Measurements from ENCODE around the gene OR6S1. TPM values are rescaled to one million over a fixed set of nuclear protein-coding genes. Genes with fewer than 3 reads are reported as not detected.

The OR6S1 gene
- total RNA-seq, 1 experiment from 2014 or later, result not detected

DNA sequence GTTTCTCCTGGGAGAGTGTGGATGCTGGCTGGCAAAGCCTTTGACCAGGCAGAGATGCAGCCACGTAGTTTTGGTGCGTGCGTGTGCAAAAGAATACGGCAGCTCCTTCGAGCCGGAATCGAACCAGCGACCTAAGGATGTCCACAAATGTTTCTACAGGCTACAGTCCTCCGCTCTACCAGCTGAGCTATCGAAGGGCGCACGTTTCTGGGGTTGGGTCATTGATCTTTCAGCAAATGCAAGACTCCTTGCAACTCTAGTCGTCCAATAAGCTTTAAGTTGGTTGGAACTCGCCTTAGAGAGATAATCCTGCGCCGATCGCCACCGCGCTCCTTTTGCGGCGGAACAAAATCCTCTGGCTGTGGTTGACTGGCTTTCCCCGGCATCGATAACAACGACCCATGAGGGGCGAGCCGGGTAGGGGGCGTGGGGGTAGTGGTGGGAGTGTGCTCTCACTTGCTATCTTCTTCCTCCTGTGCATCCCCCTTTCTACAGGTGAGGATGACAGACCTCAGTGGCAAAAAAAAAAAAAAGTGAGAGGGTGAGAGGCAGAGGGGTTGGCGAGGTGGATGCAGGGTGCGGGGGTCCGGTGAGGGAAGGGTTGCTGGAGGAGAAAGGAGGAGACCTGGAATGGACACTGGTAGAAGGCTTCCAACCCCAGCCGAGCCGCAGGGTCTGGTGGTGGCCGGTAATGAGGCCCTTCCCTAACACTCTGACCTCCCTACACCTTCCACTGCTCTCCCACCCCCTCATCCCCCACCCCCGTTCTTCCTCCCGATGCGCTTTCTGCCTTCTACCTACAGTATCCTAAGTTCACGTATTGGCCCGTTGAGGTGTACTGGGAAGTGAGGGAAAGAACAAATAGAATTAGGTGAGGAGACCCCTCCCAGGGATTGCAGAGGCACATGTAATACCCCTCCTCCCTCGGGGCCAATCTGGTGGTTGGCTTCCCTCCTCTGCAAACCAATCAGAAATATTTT is 11.8 kb upstream of the OR6S1 start:
- peak overlapping the region; percentile 94 for H3K4me3 Mint-ChIP-seq
- peak overlapping the region; percentile 50; the same call in 1 of the 2 replicates for H3K27ac Mint-ChIP-seq
- ATAC-seq, result peak; percentile 52
- POLR2A ChIA-PET, result interaction anchor here (1.0 to 1.1 kb wide), 2 partner anchors 28 to 220 kb away, joined by 3 to 5 read pairs; no protein-coding TSS in a partner anchor
- DNase-seq (ENCODE audit: low spot score), result peak; percentile 91
- peaks cover 33% of the 10 kb centered on the region for H3K4me1 Mint-ChIP-seq
- no peaks in the 10 kb centered on the region for H3K36me3 Mint-ChIP-seq
- H3K9me3 Mint-ChIP-seq, result no peaks in the 10 kb centered on the region
- CTCF ChIA-PET, result interaction anchor here (0.6 to 2.4 kb wide), 15 partner anchors 10 to 317 kb away, joined by 3 to 11 read pairs (median 3); partner anchors contain the start of gene RNASE4
- peaks cover 38% of the 10 kb centered on the region for H3K27me3 Mint-ChIP-seq (ENCODE audit: low read depth)
- TF ChIP-seq ZNF219 (CRISPR knock-in tag; IDR thresholded peaks at IDR 0.05; ENCODE audit: borderline replicate concordance) (no peak), CREB1 (CRISPR knock-in tag; IDR thresholded peaks at IDR 0.05) (no peak), CBFB (CRISPR knock-in tag; IDR thresholded peaks at IDR 0.05; ENCODE audit: low read depth) (no peak), HMGA2 (CRISPR knock-in tag; IDR thresholded peaks at IDR 0.05) (no peak), PRRX2 (CRISPR knock-in tag; IDR thresholded peaks at IDR 0.05) (no peak), TP53 (CRISPR knock-in tag; IDR thresholded peaks at IDR 0.05) (no peak), KAT7 (CRISPR knock-in tag; IDR thresholded peaks at IDR 0.05; ENCODE audit: borderline replicate concordance) (no peak), ESRRA (CRISPR knock-in tag; IDR thresholded peaks at IDR 0.05; ENCODE audit: borderline replicate concordance) (no peak), TEAD4 (CRISPR knock-in tag; IDR thresholded peaks at IDR 0.05) (no peak), CREM (CRISPR knock-in tag; IDR thresholded peaks at IDR 0.05) (0 out of 2 replicates have a peak, but pooled peaks have one; percentile 35), OVOL2 (CRISPR knock-in tag; IDR thresholded peaks at IDR 0.05; ENCODE audit: borderline replicate concordance) (no peak), NR1H2 (CRISPR knock-in tag; IDR thresholded peaks at IDR 0.05) (no peak), MXD4 (CRISPR knock-in tag; IDR thresholded peaks at IDR 0.05; ENCODE audit: borderline replicate concordance) (no peak), ATF1 (CRISPR knock-in tag; IDR thresholded peaks at IDR 0.05) (no peak), NFATC4 (CRISPR knock-in tag; IDR thresholded peaks at IDR 0.05) (no peak), ZNF671 (CRISPR knock-in tag; IDR thresholded peaks at IDR 0.05) (no peak), FOXK1 (CRISPR knock-in tag; IDR thresholded peaks at IDR 0.05) (peak; percentile 71; the same call in 1 of the 2 replicates), GTF2I (CRISPR knock-in tag; conservative IDR thresholded peaks at IDR 0.05) (no peak)
- TF ChIP-seq, protein P1, sequence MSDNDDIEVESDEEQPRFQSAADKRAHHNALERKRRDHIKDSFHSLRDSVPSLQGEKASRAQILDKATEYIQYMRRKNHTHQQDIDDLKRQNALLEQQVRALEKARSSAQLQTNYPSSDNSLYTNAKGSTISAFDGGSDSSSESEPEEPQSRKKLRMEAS (CRISPR knock-in tag; IDR thresholded peaks at IDR 0.05), result peak; percentile 41; the same call in 1 of the 2 replicates
- TF ChIP-seq, protein P2, sequence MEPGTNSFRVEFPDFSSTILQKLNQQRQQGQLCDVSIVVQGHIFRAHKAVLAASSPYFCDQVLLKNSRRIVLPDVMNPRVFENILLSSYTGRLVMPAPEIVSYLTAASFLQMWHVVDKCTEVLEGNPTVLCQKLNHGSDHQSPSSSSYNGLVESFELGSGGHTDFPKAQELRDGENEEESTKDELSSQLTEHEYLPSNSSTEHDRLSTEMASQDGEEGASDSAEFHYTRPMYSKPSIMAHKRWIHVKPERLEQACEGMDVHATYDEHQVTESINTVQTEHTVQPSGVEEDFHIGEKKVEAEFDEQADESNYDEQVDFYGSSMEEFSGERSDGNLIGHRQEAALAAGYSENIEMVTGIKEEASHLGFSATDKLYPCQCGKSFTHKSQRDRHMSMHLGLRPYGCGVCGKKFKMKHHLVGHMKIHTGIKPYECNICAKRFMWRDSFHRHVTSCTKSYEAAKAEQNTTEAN (CRISPR knock-in tag; IDR thresholded peaks at IDR 0.05), result 0 out of 2 replicates have a peak, but pooled peaks have one; percentile 70
- TF ChIP-seq, protein P3, sequence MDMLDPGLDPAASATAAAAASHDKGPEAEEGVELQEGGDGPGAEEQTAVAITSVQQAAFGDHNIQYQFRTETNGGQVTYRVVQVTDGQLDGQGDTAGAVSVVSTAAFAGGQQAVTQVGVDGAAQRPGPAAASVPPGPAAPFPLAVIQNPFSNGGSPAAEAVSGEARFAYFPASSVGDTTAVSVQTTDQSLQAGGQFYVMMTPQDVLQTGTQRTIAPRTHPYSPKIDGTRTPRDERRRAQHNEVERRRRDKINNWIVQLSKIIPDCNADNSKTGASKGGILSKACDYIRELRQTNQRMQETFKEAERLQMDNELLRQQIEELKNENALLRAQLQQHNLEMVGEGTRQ (CRISPR knock-in tag; IDR thresholded peaks at IDR 0.05), result no peak
- TF ChIP-seq, protein P4, sequence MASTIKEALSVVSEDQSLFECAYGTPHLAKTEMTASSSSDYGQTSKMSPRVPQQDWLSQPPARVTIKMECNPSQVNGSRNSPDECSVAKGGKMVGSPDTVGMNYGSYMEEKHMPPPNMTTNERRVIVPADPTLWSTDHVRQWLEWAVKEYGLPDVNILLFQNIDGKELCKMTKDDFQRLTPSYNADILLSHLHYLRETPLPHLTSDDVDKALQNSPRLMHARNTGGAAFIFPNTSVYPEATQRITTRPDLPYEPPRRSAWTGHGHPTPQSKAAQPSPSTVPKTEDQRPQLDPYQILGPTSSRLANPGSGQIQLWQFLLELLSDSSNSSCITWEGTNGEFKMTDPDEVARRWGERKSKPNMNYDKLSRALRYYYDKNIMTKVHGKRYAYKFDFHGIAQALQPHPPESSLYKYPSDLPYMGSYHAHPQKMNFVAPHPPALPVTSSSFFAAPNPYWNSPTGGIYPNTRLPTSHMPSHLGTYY (CRISPR knock-in tag; IDR thresholded peaks at IDR 0.05), result no peak
- TF ChIP-seq, protein P5, sequence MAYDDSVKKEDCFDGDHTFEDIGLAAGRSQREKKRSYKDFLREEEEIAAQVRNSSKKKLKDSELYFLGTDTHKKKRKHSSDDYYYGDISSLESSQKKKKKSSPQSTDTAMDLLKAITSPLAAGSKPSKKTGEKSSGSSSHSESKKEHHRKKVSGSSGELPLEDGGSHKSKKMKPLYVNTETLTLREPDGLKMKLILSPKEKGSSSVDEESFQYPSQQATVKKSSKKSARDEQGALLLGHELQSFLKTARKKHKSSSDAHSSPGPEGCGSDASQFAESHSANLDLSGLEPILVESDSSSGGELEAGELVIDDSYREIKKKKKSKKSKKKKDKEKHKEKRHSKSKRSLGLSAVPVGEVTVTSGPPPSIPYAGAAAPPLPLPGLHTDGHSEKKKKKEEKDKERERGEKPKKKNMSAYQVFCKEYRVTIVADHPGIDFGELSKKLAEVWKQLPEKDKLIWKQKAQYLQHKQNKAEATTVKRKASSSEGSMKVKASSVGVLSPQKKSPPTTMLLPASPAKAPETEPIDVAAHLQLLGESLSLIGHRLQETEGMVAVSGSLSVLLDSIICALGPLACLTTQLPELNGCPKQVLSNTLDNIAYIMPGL (CRISPR knock-in tag; IDR thresholded peaks at IDR 0.05), result peak; percentile 96
- TF ChIP-seq, protein P6, sequence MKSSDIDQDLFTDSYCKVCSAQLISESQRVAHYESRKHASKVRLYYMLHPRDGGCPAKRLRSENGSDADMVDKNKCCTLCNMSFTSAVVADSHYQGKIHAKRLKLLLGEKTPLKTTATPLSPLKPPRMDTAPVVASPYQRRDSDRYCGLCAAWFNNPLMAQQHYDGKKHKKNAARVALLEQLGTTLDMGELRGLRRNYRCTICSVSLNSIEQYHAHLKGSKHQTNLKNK (CRISPR knock-in tag; IDR thresholded peaks at IDR 0.05), result no peak
- TF ChIP-seq, protein P7, sequence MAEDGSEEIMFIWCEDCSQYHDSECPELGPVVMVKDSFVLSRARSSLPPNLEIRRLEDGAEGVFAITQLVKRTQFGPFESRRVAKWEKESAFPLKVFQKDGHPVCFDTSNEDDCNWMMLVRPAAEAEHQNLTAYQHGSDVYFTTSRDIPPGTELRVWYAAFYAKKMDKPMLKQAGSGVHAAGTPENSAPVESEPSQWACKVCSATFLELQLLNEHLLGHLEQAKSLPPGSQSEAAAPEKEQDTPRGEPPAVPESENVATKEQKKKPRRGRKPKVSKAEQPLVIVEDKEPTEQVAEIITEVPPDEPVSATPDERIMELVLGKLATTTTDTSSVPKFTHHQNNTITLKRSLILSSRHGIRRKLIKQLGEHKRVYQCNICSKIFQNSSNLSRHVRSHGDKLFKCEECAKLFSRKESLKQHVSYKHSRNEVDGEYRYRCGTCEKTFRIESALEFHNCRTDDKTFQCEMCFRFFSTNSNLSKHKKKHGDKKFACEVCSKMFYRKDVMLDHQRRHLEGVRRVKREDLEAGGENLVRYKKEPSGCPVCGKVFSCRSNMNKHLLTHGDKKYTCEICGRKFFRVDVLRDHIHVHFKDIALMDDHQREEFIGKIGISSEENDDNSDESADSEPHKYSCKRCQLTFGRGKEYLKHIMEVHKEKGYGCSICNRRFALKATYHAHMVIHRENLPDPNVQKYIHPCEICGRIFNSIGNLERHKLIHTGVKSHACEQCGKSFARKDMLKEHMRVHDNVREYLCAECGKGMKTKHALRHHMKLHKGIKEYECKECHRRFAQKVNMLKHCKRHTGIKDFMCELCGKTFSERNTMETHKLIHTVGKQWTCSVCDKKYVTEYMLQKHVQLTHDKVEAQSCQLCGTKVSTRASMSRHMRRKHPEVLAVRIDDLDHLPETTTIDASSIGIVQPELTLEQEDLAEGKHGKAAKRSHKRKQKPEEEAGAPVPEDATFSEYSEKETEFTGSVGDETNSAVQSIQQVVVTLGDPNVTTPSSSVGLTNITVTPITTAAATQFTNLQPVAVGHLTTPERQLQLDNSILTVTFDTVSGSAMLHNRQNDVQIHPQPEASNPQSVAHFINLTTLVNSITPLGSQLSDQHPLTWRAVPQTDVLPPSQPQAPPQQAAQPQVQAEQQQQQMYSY (CRISPR knock-in tag; IDR thresholded peaks at IDR 0.05), result no peak
- TF ChIP-seq, protein P8, sequence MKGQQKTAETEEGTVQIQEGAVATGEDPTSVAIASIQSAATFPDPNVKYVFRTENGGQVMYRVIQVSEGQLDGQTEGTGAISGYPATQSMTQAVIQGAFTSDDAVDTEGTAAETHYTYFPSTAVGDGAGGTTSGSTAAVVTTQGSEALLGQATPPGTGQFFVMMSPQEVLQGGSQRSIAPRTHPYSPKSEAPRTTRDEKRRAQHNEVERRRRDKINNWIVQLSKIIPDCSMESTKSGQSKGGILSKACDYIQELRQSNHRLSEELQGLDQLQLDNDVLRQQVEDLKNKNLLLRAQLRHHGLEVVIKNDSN (CRISPR knock-in tag; IDR thresholded peaks at IDR 0.05), result no peak
